SH-SY5Y (cell line): ENCODE results near the gene FAM184A.

ENCODE experiments used
- GATA2 ChIP-seq: IDR thresholded peaks from 2 replicates; pipeline ENCODE4 v1.6.1; 2011; ENCODE audit warnings: mild to moderate bottlenecking, low read depth, low read length
- GATA3 ChIP-seq: IDR thresholded peaks from 2 replicates; pipeline ENCODE4 v1.6.1; 2011; ENCODE audit warnings: low read depth, mild to moderate bottlenecking, low read length, moderate library complexity

DNA sequence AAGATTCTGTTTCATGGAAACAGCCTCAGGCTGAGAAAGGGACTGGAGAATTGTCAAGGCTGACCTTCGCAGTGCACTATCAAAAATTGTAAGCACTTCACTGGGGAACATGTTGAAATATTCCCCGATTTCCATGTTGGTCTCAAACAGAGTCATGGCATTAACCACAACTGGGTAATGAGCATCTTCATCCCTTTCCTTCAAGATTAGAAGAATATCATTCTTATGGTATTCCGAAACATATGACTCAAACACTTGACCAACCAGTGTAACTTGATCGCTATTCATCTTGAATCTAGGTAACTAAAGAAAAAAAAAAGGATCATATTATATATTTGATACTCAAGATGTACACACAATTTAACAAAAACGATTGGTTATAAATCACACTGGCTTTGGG, 147.0 kb downstream of the FAM184A start:
- TF ChIP-seq GATA3: no peak
- TF ChIP-seq GATA2: no peak
